Measurements from ENCODE around the gene LPP. TPM values are rescaled to one million over a fixed set of nuclear protein-coding genes. Genes with fewer than 3 reads are reported as not detected.

Gene LPP
- total RNA-seq, 2 donors from 2014 or later = 1,568 to 1,607 TPM

DNA sequence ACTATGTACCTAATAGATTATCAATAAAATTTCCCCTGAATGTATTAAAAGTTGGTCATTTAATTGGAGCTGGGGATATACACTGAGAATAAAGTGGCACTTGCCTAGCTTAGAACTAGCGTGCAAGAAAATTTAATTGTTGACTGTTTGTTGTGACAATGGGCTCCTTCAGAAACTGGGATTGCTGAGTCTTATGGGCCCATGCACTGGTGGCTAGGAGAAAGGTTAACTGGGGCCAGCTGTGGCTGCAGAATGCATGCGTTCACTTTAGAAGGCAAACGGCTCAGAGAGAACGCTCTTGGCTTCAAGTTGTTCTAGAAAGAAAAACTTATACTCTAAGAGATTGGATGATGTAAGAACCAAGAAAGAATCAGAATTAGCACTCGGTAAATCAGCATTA, 18.7 kb upstream of the LPP start:
- H3K27ac ChIP-seq = no peak overlapping the region
- H3K9me3 ChIP-seq = no peaks in the 10 kb centered on the region
- TF ChIP-seq, protein P1, sequence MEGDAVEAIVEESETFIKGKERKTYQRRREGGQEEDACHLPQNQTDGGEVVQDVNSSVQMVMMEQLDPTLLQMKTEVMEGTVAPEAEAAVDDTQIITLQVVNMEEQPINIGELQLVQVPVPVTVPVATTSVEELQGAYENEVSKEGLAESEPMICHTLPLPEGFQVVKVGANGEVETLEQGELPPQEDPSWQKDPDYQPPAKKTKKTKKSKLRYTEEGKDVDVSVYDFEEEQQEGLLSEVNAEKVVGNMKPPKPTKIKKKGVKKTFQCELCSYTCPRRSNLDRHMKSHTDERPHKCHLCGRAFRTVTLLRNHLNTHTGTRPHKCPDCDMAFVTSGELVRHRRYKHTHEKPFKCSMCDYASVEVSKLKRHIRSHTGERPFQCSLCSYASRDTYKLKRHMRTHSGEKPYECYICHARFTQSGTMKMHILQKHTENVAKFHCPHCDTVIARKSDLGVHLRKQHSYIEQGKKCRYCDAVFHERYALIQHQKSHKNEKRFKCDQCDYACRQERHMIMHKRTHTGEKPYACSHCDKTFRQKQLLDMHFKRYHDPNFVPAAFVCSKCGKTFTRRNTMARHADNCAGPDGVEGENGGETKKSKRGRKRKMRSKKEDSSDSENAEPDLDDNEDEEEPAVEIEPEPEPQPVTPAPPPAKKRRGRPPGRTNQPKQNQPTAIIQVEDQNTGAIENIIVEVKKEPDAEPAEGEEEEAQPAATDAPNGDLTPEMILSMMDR (IDR thresholded peaks at IDR 0.05) = no peak
- DNase-seq (ENCODE audit: low spot score) = no peak
- H3K4me3 ChIP-seq = no peak overlapping the region
- no peaks in the 10 kb centered on the region for H3K27me3 ChIP-seq (replicated peaks; ENCODE audit: insufficient read depth)
- ATAC-seq (ENCODE audit: insufficient number of reproducible peaks, low FRiP score, low read depth) = no peak
- H3K4me1 ChIP-seq (ENCODE audit: control insufficient read depth in 1 of 2, low read depth in 2 of 2) = peaks cover 6 to 20% of the 10 kb centered on the region in 2 donors
- no peaks in the 10 kb centered on the region for H3K36me3 ChIP-seq

- DNase-seq (ENCODE audit: low spot score) = no peak
- no peak overlapping the region for H3K27ac ChIP-seq
- no peak for ATAC-seq (ENCODE audit: insufficient number of reproducible peaks, low FRiP score, low read depth)
- no peaks in the 10 kb centered on the region for H3K27me3 ChIP-seq (replicated peaks; ENCODE audit: insufficient read depth)
- no peak overlapping the region for H3K4me3 ChIP-seq
- no peaks in the 10 kb centered on the region for H3K36me3 ChIP-seq
- peaks cover 6 to 23% of the 10 kb centered on the region in 2 donors for H3K4me1 ChIP-seq (ENCODE audit: control insufficient read depth in 1 of 2, low read depth in 2 of 2)
- TF ChIP-seq, protein P1 (IDR thresholded peaks at IDR 0.05) = no peak
- no peaks in the 10 kb centered on the region for H3K9me3 ChIP-seq
Observed at GRCh38 chr3:188137051-188137450, 16.9 kb upstream of the LPP start.

DNA sequence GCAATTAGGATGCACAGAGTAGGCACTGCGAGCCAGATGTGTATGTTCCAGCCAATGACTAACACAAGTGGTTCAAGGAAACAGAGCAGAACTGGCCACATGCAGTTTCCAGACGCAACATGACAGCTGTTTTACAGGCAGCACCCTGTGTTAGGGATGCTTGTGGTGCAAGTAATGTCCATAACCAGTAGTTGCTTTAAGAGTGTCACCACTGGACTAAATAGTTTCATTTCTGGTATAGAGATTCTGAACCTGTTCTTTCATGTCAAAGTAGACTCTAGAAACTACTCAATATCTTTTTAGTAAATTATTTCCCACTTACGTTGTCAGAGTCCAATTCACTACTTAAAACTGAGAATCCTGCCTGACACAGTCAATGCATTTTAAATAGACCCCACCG, 14.5 kb upstream of the LPP start:
- no peak overlapping the region for H3K27ac ChIP-seq
- no peaks in the 10 kb centered on the region for H3K9me3 ChIP-seq
- no peaks in the 10 kb centered on the region for H3K36me3 ChIP-seq
- TF ChIP-seq, protein P1 (IDR thresholded peaks at IDR 0.05) = no peak
- DNase-seq (ENCODE audit: low spot score) (no peak), ATAC-seq (ENCODE audit: insufficient number of reproducible peaks, low FRiP score, low read depth) (no peak)
- H3K27me3 ChIP-seq (replicated peaks; ENCODE audit: insufficient read depth) = no peaks in the 10 kb centered on the region
- H3K4me3 ChIP-seq = no peak overlapping the region
- H3K4me1 ChIP-seq (ENCODE audit: control insufficient read depth in 1 of 2, low read depth in 2 of 2) = peaks cover 6 to 29% of the 10 kb centered on the region in 2 donors

GRCh38 chr3:188146219-188146618, 7.7 kb upstream of the LPP start:
- H3K27ac ChIP-seq = no peak overlapping the region
- no peaks in the 10 kb centered on the region for H3K36me3 ChIP-seq
- no peaks in the 10 kb centered on the region for H3K27me3 ChIP-seq (replicated peaks; ENCODE audit: insufficient read depth)
- peaks cover 0 to 15% of the 10 kb centered on the region in 2 donors for H3K4me1 ChIP-seq (ENCODE audit: control insufficient read depth in 1 of 2, low read depth in 2 of 2)
- DNase-seq (ENCODE audit: low spot score) = no peak
- no peaks in the 10 kb centered on the region for H3K9me3 ChIP-seq
- H3K4me3 ChIP-seq = no peak overlapping the region
- TF ChIP-seq, protein P1 (IDR thresholded peaks at IDR 0.05) = no peak
- ATAC-seq (ENCODE audit: insufficient number of reproducible peaks, low FRiP score, low read depth) = no peak

GRCh38 chr3:188147782-188148181, 6.2 kb upstream of the LPP start:
- TF ChIP-seq, protein P1 (IDR thresholded peaks at IDR 0.05) = no peak
- no peaks in the 10 kb centered on the region for H3K9me3 ChIP-seq
- H3K27ac ChIP-seq = no peak overlapping the region
- no peak for ATAC-seq (ENCODE audit: insufficient number of reproducible peaks, low FRiP score, low read depth)
- DNase-seq (ENCODE audit: low spot score) = no peak
- peaks cover 6 to 22% of the 10 kb centered on the region in 2 donors for H3K4me1 ChIP-seq (ENCODE audit: control insufficient read depth in 1 of 2, low read depth in 2 of 2)
- H3K36me3 ChIP-seq = no peaks in the 10 kb centered on the region
- no peak overlapping the region for H3K4me3 ChIP-seq
- no peaks in the 10 kb centered on the region for H3K27me3 ChIP-seq (replicated peaks; ENCODE audit: insufficient read depth)
